ENCODE results near the gene TESK1. TPM values are rescaled to one million over a fixed set of nuclear protein-coding genes. Genes with fewer than 3 reads are reported as not detected.

The TESK1 gene
- total RNA-seq, 1 donor from 2014 or later: 25.4 TPM

GRCh38 chr9:35615981-35616680 is 11.1 kb downstream of the TESK1 start:
- no peak for TF ChIP-seq CTCF (IDR thresholded peaks at IDR 0.05; ENCODE audit: borderline replicate concordance)
- Histone ChIP-seq H3K27me3 (ENCODE audit: low read depth) (peaks cover 25% of the 10 kb centered on the region), H3K36me3 (no peaks in the 10 kb centered on the region), H3K27ac (replicated peaks) (no peak overlapping the region), H3K4me1 (peaks cover 12% of the 10 kb centered on the region), H3K4me3 (no peak overlapping the region), H3K9me3 (replicated peaks) (no peaks in the 10 kb centered on the region)
- intact Hi-C loops (cut with micrococcal nuclease): no loop called here
- no peak for DNase-seq

- Histone ChIP-seq H3K4me3 (peak overlapping the region; percentile 64), H3K9me3 (replicated peaks) (no peaks in the 10 kb centered on the region), H3K27ac (replicated peaks) (no peak overlapping the region), H3K27me3 (ENCODE audit: low read depth) (peaks cover 25% of the 10 kb centered on the region), H3K36me3 (no peaks in the 10 kb centered on the region), H3K4me1 (peaks cover 12% of the 10 kb centered on the region)
- no peak for TF ChIP-seq CTCF (IDR thresholded peaks at IDR 0.05; ENCODE audit: borderline replicate concordance)
- DNase-seq: peak; percentile 71
- intact Hi-C loops (cut with micrococcal nuclease): no loop called here
Measured at GRCh38 chr9:35616681-35617459, 11.8 kb downstream of the TESK1 start.

GRCh38 chr9:35617548-35617947 is 12.5 kb downstream of the TESK1 start:
- no peak for DNase-seq
- H3K36me3 ChIP-seq: no peaks in the 10 kb centered on the region
- no peak for TF ChIP-seq CTCF (IDR thresholded peaks at IDR 0.05; ENCODE audit: borderline replicate concordance)
- intact Hi-C loops (cut with micrococcal nuclease): no loop called here
- no peaks in the 10 kb centered on the region for H3K9me3 ChIP-seq (replicated peaks)
- no peak overlapping the region for H3K27ac ChIP-seq (replicated peaks)
- H3K27me3 ChIP-seq (ENCODE audit: low read depth): peaks cover 25% of the 10 kb centered on the region
- peak overlapping the region; percentile 64 for H3K4me3 ChIP-seq
- H3K4me1 ChIP-seq: peaks cover 12% of the 10 kb centered on the region

- no peaks in the 10 kb centered on the region for H3K36me3 ChIP-seq
- H3K4me3 ChIP-seq: peak within 1 kb of the TSS; percentile 64
- intact Hi-C loops (cut with micrococcal nuclease): no loop called here
- no peak within 1 kb of the TSS for H3K27ac ChIP-seq (replicated peaks)
- peaks cover 25% of the 10 kb centered on the region for H3K27me3 ChIP-seq (ENCODE audit: low read depth)
- DNase-seq: no peak
- TF ChIP-seq CTCF (IDR thresholded peaks at IDR 0.05; ENCODE audit: borderline replicate concordance): no peak
- H3K9me3 ChIP-seq (replicated peaks): no peaks in the 10 kb centered on the region
- H3K4me1 ChIP-seq: peaks cover 12% of the 10 kb centered on the region
Measured at GRCh38 chr9:35618325-35618727, 13.3 kb downstream of the TESK1 start, which contains the start of gene CD72. Gene CD72 (minus strand): TSS chr9:35618413. CDS start chr9:35618303, 110 bp downstream.

GRCh38 chr9:35618854-35619799 is 14.1 kb downstream of the TESK1 start:
- H3K4me3 ChIP-seq: no peak overlapping the region
- no peak overlapping the region for H3K27ac ChIP-seq (replicated peaks)
- H3K36me3 ChIP-seq: no peaks in the 10 kb centered on the region
- no peak for TF ChIP-seq CTCF (IDR thresholded peaks at IDR 0.05; ENCODE audit: borderline replicate concordance)
- H3K27me3 ChIP-seq (ENCODE audit: low read depth): peaks cover 25% of the 10 kb centered on the region
- DNase-seq: no peak
- H3K4me1 ChIP-seq: peaks cover 12% of the 10 kb centered on the region
- H3K9me3 ChIP-seq (replicated peaks): no peaks in the 10 kb centered on the region
- intact Hi-C loops (cut with micrococcal nuclease): no loop called here

All from left ventricle myocardium inferior (tissue), 1 donor.